ENCODE measurements around the gene COL5A2.

DNA sequence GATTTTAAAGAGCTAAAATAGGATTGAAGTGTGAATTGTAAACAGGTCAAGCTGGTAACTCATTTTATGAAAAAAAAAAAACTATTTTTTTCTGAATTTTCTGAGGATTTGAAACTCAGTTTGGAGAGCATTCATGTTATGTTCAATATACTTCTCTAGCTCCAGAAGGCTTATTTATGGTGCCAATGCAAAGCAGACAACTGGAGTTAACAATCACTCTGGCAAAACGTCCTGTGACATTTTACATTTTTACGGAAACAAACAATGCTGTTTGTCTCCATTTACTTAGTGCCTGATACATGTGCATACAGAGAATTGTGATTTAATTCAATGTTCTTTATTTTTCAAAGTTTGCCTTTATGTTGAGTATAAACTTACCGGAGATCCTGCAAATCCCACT lies 96.0 kb downstream of the COL5A2 start:
- TF ChIP-seq CTCF (IDR thresholded peaks at IDR 0.05) (no peak), POLR2A (IDR thresholded peaks at IDR 0.05) (no peak)

All from lower leg skin (tissue), 3 donors.